SH-SY5Y (cell line): ENCODE measurements around the gene RNF225.

Experiments
- GATA2 ChIP-seq: IDR thresholded peaks from 2 replicates; pipeline ENCODE4 v1.6.1; 2011; ENCODE audit warnings: mild to moderate bottlenecking, low read depth, low read length
- GATA3 ChIP-seq: IDR thresholded peaks from 2 replicates; pipeline ENCODE4 v1.6.1; 2011; ENCODE audit warnings: low read depth, mild to moderate bottlenecking, low read length, moderate library complexity

GRCh38 chr19:58353717-58354477, 41.6 kb upstream of the RNF225 start:
- no peak for TF ChIP-seq GATA3
- TF ChIP-seq GATA2 = no peak
